ENCODE data around the gene ADGRF1. TPM values are rescaled to one million over a fixed set of nuclear protein-coding genes. Genes with fewer than 3 reads are reported as not detected.

Gene ADGRF1
- total and polyA plus RNA-seq, 2 donors from 2014 or later: 28.6 to 58.8 TPM

GRCh38 chr6:47047479-47048407 lies 5.6 kb upstream of the ADGRF1 start:
- H3K4me3 ChIP-seq (ENCODE audit: low read length in 3 of 3): no peak overlapping the region
- H3K9ac ChIP-seq (ENCODE audit: low read length in 3 of 3): peak overlapping the region in 1 of 3 donors; percentile 1
- H3K4me1 ChIP-seq (ENCODE audit: control insufficient read depth in 2 of 3, insufficient read depth in 2 of 3, low read depth in 1 of 3, low read length in 3 of 3): peaks cover 0 to 8% (median 0%) of the 10 kb centered on the region in 3 donors
- FAIRE-seq: peak; percentile 96
- no peaks in the 10 kb centered on the region for H3K27me3 ChIP-seq (ENCODE audit: control insufficient read depth, insufficient read depth, low read length)
- H3K9me3 ChIP-seq (ENCODE audit: control insufficient read depth in 2 of 3, insufficient read depth in 1 of 3, low read length in 3 of 3): no peaks in the 10 kb centered on the region
- DNase-seq: peak in 4 of 5 donors; percentile 73 to 95 (median 88)
- TF ChIP-seq CTCF (IDR thresholded peaks at IDR 0.05; ENCODE audit: borderline replicate concordance, extremely low read depth, insufficient read depth): peak; percentile 74
- no peaks in the 10 kb centered on the region for H3K36me3 ChIP-seq (ENCODE audit: control insufficient read depth in 2 of 3, insufficient read depth in 3 of 3, low read length in 3 of 3)
- intact Hi-C loops (cut with DNase I): no loop called here
- H3K27ac ChIP-seq (ENCODE audit: low read depth in 2 of 2, low read length in 2 of 2): peak overlapping the region in 1 of 2 donors; percentile 32

- TF ChIP-seq CTCF (IDR thresholded peaks at IDR 0.05; ENCODE audit: borderline replicate concordance, extremely low read depth, insufficient read depth): no peak
- FAIRE-seq: no peak
- no peak overlapping the region for H3K9ac ChIP-seq (ENCODE audit: low read length in 3 of 3)
- no peaks in the 10 kb centered on the region for H3K9me3 ChIP-seq (ENCODE audit: control insufficient read depth in 2 of 3, insufficient read depth in 1 of 3, low read length in 3 of 3)
- DNase-seq: no peak
- H3K27ac ChIP-seq (ENCODE audit: low read depth in 2 of 2, low read length in 2 of 2): no peak overlapping the region
- H3K36me3 ChIP-seq (ENCODE audit: control insufficient read depth in 2 of 3, insufficient read depth in 3 of 3, low read length in 3 of 3): no peaks in the 10 kb centered on the region
- no peaks in the 10 kb centered on the region for H3K27me3 ChIP-seq (ENCODE audit: control insufficient read depth, insufficient read depth, low read length)
- intact Hi-C loops (cut with DNase I): no loop called here
- H3K4me1 ChIP-seq (ENCODE audit: control insufficient read depth in 2 of 3, insufficient read depth in 2 of 3, low read depth in 1 of 3, low read length in 3 of 3): peaks cover 0 to 14% (median 0%) of the 10 kb centered on the region in 3 donors
- H3K4me3 ChIP-seq (ENCODE audit: low read length in 3 of 3): no peak overlapping the region
These were observed 5.0 kb upstream of the ADGRF1 start for GRCh38 chr6:47047097-47047478.

- no peaks in the 10 kb centered on the region for H3K36me3 ChIP-seq (ENCODE audit: control insufficient read depth in 2 of 3, insufficient read depth in 3 of 3, low read length in 3 of 3)
- peak in 1 of 5 donors; percentile 38 for DNase-seq
- no peak for FAIRE-seq
- peaks cover 0 to 14% (median 0%) of the 10 kb centered on the region in 3 donors for H3K4me1 ChIP-seq (ENCODE audit: control insufficient read depth in 2 of 3, insufficient read depth in 2 of 3, low read depth in 1 of 3, low read length in 3 of 3)
- intact Hi-C loops (cut with DNase I): no loop called here
- H3K27me3 ChIP-seq (ENCODE audit: control insufficient read depth, insufficient read depth, low read length): no peaks in the 10 kb centered on the region
- no peaks in the 10 kb centered on the region for H3K9me3 ChIP-seq (ENCODE audit: control insufficient read depth in 2 of 3, insufficient read depth in 1 of 3, low read length in 3 of 3)
- no peak overlapping the region for H3K4me3 ChIP-seq (ENCODE audit: low read length in 3 of 3)
- no peak for TF ChIP-seq CTCF (IDR thresholded peaks at IDR 0.05; ENCODE audit: borderline replicate concordance, extremely low read depth, insufficient read depth)
- no peak overlapping the region for H3K9ac ChIP-seq (ENCODE audit: low read length in 3 of 3)
- peak overlapping the region in 1 of 2 donors; percentile 33 for H3K27ac ChIP-seq (ENCODE audit: low read depth in 2 of 2, low read length in 2 of 2)
These were observed 2.3 kb upstream of the ADGRF1 start for GRCh38 chr6:47044397-47044796.
